ENCODE data around the gene NPDC1. TPM values are rescaled to one million over a fixed set of nuclear protein-coding genes. Genes with fewer than 3 reads are reported as not detected.

Gene NPDC1
- total RNA-seq, 1 donor from 2014 or later, result 260 TPM

- TF ChIP-seq CTCF (IDR thresholded peaks at IDR 0.05; ENCODE audit: partially characterized antibody, unreplicated experiment), result no peak
- Mint-ChIP-seq H3K27me3 (ENCODE audit: unreplicated experiment) (peaks cover 14% of the 10 kb centered on the region), H3K27ac (ENCODE audit: unreplicated experiment) (no peak overlapping the region), H3K9me3 (ENCODE audit: unreplicated experiment) (peaks cover 3% of the 10 kb centered on the region), H3K4me1 (ENCODE audit: low read depth, unreplicated experiment) (peaks cover 3% of the 10 kb centered on the region), H3K36me3 (ENCODE audit: unreplicated experiment) (no peaks in the 10 kb centered on the region), H3K4me3 (ENCODE audit: unreplicated experiment) (peak overlapping the region; percentile 42)
- peak; percentile 76 for DNase-seq
These were observed 17.5 kb downstream of the NPDC1 start for GRCh38 chr9:137028263-137029057.

GRCh38 chr9:137027369-137028262 lies 18.4 kb downstream of the NPDC1 start, which contains the start of gene ABCA2:
Gene ABCA2 (minus strand): TSS chr9:137028237. CDS start chr9:137028140, 97 bp downstream.
- peak within 1 kb of the TSS; percentile 86 for H3K4me3 Mint-ChIP-seq (ENCODE audit: unreplicated experiment)
- H3K4me1 Mint-ChIP-seq (ENCODE audit: low read depth, unreplicated experiment), result peaks cover 3% of the 10 kb centered on the region
- H3K27me3 Mint-ChIP-seq (ENCODE audit: unreplicated experiment), result peaks cover 10% of the 10 kb centered on the region
- peak; percentile 50 for DNase-seq
- H3K9me3 Mint-ChIP-seq (ENCODE audit: unreplicated experiment), result peaks cover 4% of the 10 kb centered on the region
- no peak for TF ChIP-seq CTCF (IDR thresholded peaks at IDR 0.05; ENCODE audit: partially characterized antibody, unreplicated experiment)
- H3K27ac Mint-ChIP-seq (ENCODE audit: unreplicated experiment), result no peak within 1 kb of the TSS
- no peaks in the 10 kb centered on the region for H3K36me3 Mint-ChIP-seq (ENCODE audit: unreplicated experiment)

- peaks cover 3% of the 10 kb centered on the region for H3K4me1 Mint-ChIP-seq (ENCODE audit: low read depth, unreplicated experiment)
- H3K36me3 Mint-ChIP-seq (ENCODE audit: unreplicated experiment), result no peaks in the 10 kb centered on the region
- H3K27me3 Mint-ChIP-seq (ENCODE audit: unreplicated experiment), result peaks cover 10% of the 10 kb centered on the region
- TF ChIP-seq CTCF (IDR thresholded peaks at IDR 0.05; ENCODE audit: partially characterized antibody, unreplicated experiment), result no peak
- DNase-seq, result no peak
- peak overlapping the region; percentile 86 for H3K4me3 Mint-ChIP-seq (ENCODE audit: unreplicated experiment)
- H3K27ac Mint-ChIP-seq (ENCODE audit: unreplicated experiment), result no peak overlapping the region
- H3K9me3 Mint-ChIP-seq (ENCODE audit: unreplicated experiment), result peaks cover 4% of the 10 kb centered on the region
These were observed 19.1 kb downstream of the NPDC1 start for GRCh38 chr9:137026828-137027227.

- H3K27me3 Mint-ChIP-seq (ENCODE audit: unreplicated experiment), result peaks cover 10% of the 10 kb centered on the region
- no peak for TF ChIP-seq CTCF (IDR thresholded peaks at IDR 0.05; ENCODE audit: partially characterized antibody, unreplicated experiment)
- DNase-seq, result no peak
- no peak overlapping the region for H3K4me3 Mint-ChIP-seq (ENCODE audit: unreplicated experiment)
- peaks cover 2% of the 10 kb centered on the region for H3K4me1 Mint-ChIP-seq (ENCODE audit: low read depth, unreplicated experiment)
- H3K27ac Mint-ChIP-seq (ENCODE audit: unreplicated experiment), result no peak overlapping the region
- H3K36me3 Mint-ChIP-seq (ENCODE audit: unreplicated experiment), result no peaks in the 10 kb centered on the region
- peaks cover 4% of the 10 kb centered on the region for H3K9me3 Mint-ChIP-seq (ENCODE audit: unreplicated experiment)
These were observed 19.6 kb downstream of the NPDC1 start for GRCh38 chr9:137026384-137026783.

All from glutamatergic neuron (in vitro differentiated cells).